Tibial artery (tissue), 4 donors: ENCODE results near the gene CEP63.

ENCODE experiments used
- DNase-seq, 2 donors: peaks; one replicate each; pipeline ENCODE4 v3.0.0-alpha.2; 2019
- H3K27ac ChIP-seq, 2 donors: fragments of 200-600 bp; sonication (generic) in 1 of 2; 1 replicate in 1 of 2; 2 replicates in 1 of 2; pipeline ENCODE4 v1.5.1; 2018 to 2019; ENCODE audit warnings: mild to moderate bottlenecking in 1 of 2
- H3K27me3 ChIP-seq, 2 donors: fragments of 200-600 bp; sonication (generic) in 1 of 2; one replicate each; pipeline versions ENCODE4 v1.5.1 to v1.6.0; 2016 to 2019
- H3K36me3 ChIP-seq, 3 donors: fragments of 200-600 bp; sonication (generic) in 2 of 3; one replicate each; pipeline ENCODE4 v1.5.1; 2016 to 2019; ENCODE audit warnings: mild to moderate bottlenecking in 2 of 3
- H3K4me1 ChIP-seq, 4 donors: fragments of 200-600 bp; sonication (generic) in 2 of 4; 1 replicate in 3 of 4; 2 replicates in 1 of 4; pipeline ENCODE4 v1.5.1; 2016 to 2019
- H3K4me3 ChIP-seq, 2 donors: fragments of 200-600 bp; sonication (generic) in 1 of 2; 1 replicate in 1 of 2; 2 replicates in 1 of 2; pipeline ENCODE4 v1.5.1; 2018 to 2019; ENCODE audit warnings: mild to moderate bottlenecking in 2 of 2
- H3K9me3 ChIP-seq, 3 donors: fragments of 200-600 bp; sonication (generic) in 1 of 3; one replicate each; pipeline ENCODE4 v1.5.1; 2016 to 2019
- CTCF ChIP-seq, 2 experiments: fragments of 200-600 bp in 1 of 2; fragments of 450-650 bp in 1 of 2; IDR thresholded peaks; one replicate each; pipeline ENCODE4 v1.5.1; 2017 to 2019; ENCODE audit warnings: antibody characterized with exemption in 2 of 2, mild to moderate bottlenecking in 1 of 2, moderate library complexity in 1 of 2
- intact Hi-C: fragments of 100-400 bp; cut with DNase I; formaldehyde crosslinking; loops from one replicate; pipeline ENCODE4 v1.15.0; 2023; ENCODE audit warnings: low total_unique reads

Gene CEP63

GRCh38 chr3:134601539-134602439, 115.9 kb downstream of the CEP63 start:
- DNase-seq: no peak
- no peak overlapping the region for H3K4me3 ChIP-seq
- peaks cover 0 to 4% (median 0%) of the 10 kb centered on the region in 3 donors for H3K36me3 ChIP-seq
- no peak overlapping the region for H3K27ac ChIP-seq
- peaks cover 0 to 10% (median 5%) of the 10 kb centered on the region in 4 donors for H3K4me1 ChIP-seq
- H3K9me3 ChIP-seq: no peaks in the 10 kb centered on the region
- TF ChIP-seq CTCF (IDR thresholded peaks at IDR 0.05): no peak
- no peaks in the 10 kb centered on the region for H3K27me3 ChIP-seq
- intact Hi-C loops: loop anchor here (5.0 to 10.0 kb wide), 2 partner anchors 76 to 173 kb away; no protein-coding TSS in a partner anchor

- TF ChIP-seq CTCF (IDR thresholded peaks at IDR 0.05): no peak
- Histone ChIP-seq H3K9me3 (no peaks in the 10 kb centered on the region), H3K36me3 (peaks cover 0 to 4% (median 0%) of the 10 kb centered on the region in 3 donors), H3K27ac (no peak overlapping the region), H3K27me3 (no peaks in the 10 kb centered on the region), H3K4me1 (peaks cover 0 to 10% (median 5%) of the 10 kb centered on the region in 4 donors), H3K4me3 (no peak overlapping the region)
- no peak for DNase-seq
- intact Hi-C loops: loop anchor here (5.0 to 10.0 kb wide), 2 partner anchors 75 to 172 kb away; no protein-coding TSS in a partner anchor
These were observed 116.6 kb downstream of the CEP63 start for GRCh38 chr3:134602440-134602814.

GRCh38 chr3:134603480-134603879, 117.6 kb downstream of the CEP63 start:
- Histone ChIP-seq H3K9me3 (no peaks in the 10 kb centered on the region), H3K4me3 (no peak overlapping the region), H3K27me3 (no peaks in the 10 kb centered on the region), H3K4me1 (peaks cover 0 to 10% (median 5%) of the 10 kb centered on the region in 4 donors), H3K27ac (no peak overlapping the region), H3K36me3 (peaks cover 0 to 5% (median 0%) of the 10 kb centered on the region in 3 donors)
- DNase-seq: no peak
- TF ChIP-seq CTCF (IDR thresholded peaks at IDR 0.05): no peak
- intact Hi-C loops: loop anchor here (5.0 to 10.0 kb wide), 2 partner anchors 74 to 171 kb away; no protein-coding TSS in a partner anchor

GRCh38 chr3:134603956-134604355, 118.1 kb downstream of the CEP63 start:
- Histone ChIP-seq H3K9me3 (no peaks in the 10 kb centered on the region), H3K27ac (no peak overlapping the region), H3K4me3 (no peak overlapping the region), H3K36me3 (peaks cover 0 to 8% (median 0%) of the 10 kb centered on the region in 3 donors), H3K4me1 (peaks cover 0 to 10% (median 5%) of the 10 kb centered on the region in 4 donors), H3K27me3 (no peaks in the 10 kb centered on the region)
- intact Hi-C loops: loop anchor here (5.0 to 10.0 kb wide), 2 partner anchors 73 to 171 kb away; no protein-coding TSS in a partner anchor
- DNase-seq: no peak
- TF ChIP-seq CTCF (IDR thresholded peaks at IDR 0.05): no peak

- peaks cover 0 to 8% (median 0%) of the 10 kb centered on the region in 3 donors for H3K36me3 ChIP-seq
- no peaks in the 10 kb centered on the region for H3K27me3 ChIP-seq
- TF ChIP-seq CTCF (IDR thresholded peaks at IDR 0.05): no peak
- peaks cover 0 to 7% (median 5%) of the 10 kb centered on the region in 4 donors for H3K4me1 ChIP-seq
- no peak for DNase-seq
- no peak overlapping the region for H3K4me3 ChIP-seq
- intact Hi-C loops: loop anchor here (5.0 to 10.0 kb wide), 2 partner anchors 169 to 1287 kb away; no protein-coding TSS in a partner anchor
- H3K9me3 ChIP-seq: no peaks in the 10 kb centered on the region
- no peak overlapping the region for H3K27ac ChIP-seq
These were observed 119.7 kb downstream of the CEP63 start for GRCh38 chr3:134605556-134605955.
